Retinal pigment epithelial cell (primary cell): ENCODE data around the gene COG1.

Source experiments
- DNase-seq: peaks from one replicate; pipeline ENCODE4 v3.0.0-alpha.2; 2010; ENCODE audit warnings: low read depth
- H3K4me3 ChIP-seq: 2 replicates; pipeline ENCODE4 v1.5.1; 2011; ENCODE audit warnings: mild to moderate bottlenecking, low read length, control low read depth, moderate library complexity
- TF ChIP-seq, protein P1 (sequence below): conservative IDR thresholded peaks from 2 replicates; pipeline ENCODE4 v1.5.1; 2011; ENCODE audit warnings: low read depth, low read length, control low read depth, inconsistent platforms

Gene COG1

DNA sequence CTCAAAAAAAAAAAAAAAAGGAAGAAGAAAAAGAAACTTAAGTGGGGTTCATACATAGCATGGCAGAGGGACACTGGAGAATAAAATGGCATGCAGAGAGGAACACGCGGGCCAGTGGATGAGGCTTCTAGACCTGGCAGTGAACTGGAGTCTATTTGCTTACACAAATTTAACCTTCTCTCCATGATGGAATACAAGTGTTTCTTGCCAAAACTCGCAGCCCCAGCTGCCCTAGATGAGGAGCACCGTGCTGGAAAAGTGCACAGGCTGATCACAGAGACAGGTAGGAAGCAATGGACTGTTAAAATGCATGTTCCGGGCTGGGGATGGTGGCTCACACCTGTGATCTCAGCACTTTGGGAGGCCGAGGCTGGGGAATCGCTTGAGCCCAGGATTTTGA lies 18.7 kb upstream of the COG1 start:
- no peak overlapping the region for H3K4me3 ChIP-seq
- TF ChIP-seq, protein P1, sequence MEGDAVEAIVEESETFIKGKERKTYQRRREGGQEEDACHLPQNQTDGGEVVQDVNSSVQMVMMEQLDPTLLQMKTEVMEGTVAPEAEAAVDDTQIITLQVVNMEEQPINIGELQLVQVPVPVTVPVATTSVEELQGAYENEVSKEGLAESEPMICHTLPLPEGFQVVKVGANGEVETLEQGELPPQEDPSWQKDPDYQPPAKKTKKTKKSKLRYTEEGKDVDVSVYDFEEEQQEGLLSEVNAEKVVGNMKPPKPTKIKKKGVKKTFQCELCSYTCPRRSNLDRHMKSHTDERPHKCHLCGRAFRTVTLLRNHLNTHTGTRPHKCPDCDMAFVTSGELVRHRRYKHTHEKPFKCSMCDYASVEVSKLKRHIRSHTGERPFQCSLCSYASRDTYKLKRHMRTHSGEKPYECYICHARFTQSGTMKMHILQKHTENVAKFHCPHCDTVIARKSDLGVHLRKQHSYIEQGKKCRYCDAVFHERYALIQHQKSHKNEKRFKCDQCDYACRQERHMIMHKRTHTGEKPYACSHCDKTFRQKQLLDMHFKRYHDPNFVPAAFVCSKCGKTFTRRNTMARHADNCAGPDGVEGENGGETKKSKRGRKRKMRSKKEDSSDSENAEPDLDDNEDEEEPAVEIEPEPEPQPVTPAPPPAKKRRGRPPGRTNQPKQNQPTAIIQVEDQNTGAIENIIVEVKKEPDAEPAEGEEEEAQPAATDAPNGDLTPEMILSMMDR, result no peak
- DNase-seq, result no peak

DNA sequence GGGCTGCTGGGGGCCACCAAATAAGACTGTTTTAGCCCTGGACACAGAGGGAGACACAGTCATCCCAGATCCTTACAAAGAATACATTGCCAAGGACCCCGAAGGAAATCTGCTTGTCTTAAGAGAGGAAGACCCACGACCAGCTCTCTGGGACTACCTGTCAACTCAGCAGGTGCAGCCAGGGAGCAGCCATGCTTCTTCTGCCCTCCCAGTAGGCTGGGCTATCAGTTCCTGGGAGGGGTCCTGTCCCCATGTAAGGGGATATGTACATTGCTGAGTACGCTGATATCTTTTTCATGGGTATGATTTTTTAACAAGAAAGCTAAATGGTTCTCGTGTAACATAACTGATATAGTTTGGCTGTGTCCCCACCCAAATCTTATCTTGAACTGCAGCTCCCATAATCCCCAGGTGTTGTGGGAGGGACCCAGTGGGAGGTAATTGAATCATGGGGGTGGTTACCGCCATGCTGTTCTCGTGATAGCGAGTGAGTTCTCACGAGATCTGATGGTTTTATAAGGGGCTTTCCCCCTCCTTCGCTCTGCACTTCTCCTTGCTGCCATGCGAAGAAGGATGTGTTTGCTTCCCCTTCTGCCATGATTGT lies 16.8 kb upstream of the COG1 start:
- DNase-seq, result no peak
- TF ChIP-seq, protein P1, result no peak

DNA sequence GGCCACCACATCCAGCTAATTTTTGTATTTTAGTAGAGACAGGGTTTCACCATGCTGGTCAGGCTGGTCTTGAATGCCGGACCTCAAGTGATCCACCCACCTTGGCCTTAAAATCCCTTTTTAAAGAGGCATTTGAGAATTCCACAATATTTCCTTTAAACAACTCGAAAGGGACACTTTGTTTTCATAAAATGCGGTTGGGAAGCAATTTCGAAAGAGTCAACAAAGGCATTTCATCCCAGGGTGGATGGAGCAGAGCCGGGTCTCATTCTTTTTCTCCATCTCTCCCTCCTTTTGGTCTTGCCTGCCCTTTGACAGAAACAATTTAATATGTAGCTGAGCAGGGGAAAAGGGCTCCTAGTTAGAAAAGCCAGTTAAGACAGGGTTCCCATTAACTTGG lies 13.5 kb upstream of the COG1 start:
- TF ChIP-seq, protein P1, result no peak
- DNase-seq, result no peak

More for the DNA sequence above, 16.8 kb upstream of the COG1 start:
- H3K4me3 ChIP-seq, result no peak overlapping the region

DNA sequence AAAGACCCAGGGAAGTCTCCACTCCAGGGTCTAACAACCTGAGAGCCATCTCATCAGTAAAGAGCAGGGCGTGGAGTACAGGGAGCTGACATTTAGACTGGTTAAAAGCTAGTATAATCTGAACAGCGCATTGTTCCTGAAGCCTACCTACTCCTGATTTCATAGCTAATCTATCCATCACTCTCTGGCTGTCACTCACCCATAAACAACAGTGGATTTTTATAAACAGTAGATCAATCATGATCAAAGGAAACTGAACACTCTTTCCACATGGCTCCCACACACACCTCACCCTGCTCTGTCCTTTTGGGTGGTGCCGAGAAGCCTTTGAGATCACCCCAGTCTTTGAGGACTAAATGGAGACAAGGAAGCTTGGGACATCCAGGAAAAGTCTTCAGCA lies 13.0 kb upstream of the COG1 start:
- H3K4me3 ChIP-seq, result no peak overlapping the region
- no peak for DNase-seq
- TF ChIP-seq, protein P1, result no peak

More for the DNA sequence above, 13.5 kb upstream of the COG1 start:
- H3K4me3 ChIP-seq, result no peak overlapping the region

GRCh38 chr17:73182616-73183310 lies 10.1 kb upstream of the COG1 start:
- TF ChIP-seq, protein P1, result no peak

GRCh38 chr17:73184136-73184993 lies 8.5 kb upstream of the COG1 start:
- DNase-seq, result no peak
- TF ChIP-seq, protein P1, result no peak
- no peak overlapping the region for H3K4me3 ChIP-seq

More at GRCh38 chr17:73182616-73183310, 10.1 kb upstream of the COG1 start:
- H3K4me3 ChIP-seq, result no peak overlapping the region
- DNase-seq, result no peak
